Gastroesophageal sphincter (tissue), 4 donors: Measurements from ENCODE around the gene NOTUM. TPM values are rescaled to one million over a fixed set of nuclear protein-coding genes. Genes with fewer than 3 reads are reported as not detected.

Experiments used
- ATAC-seq: fragments of 150-250 bp; one replicate; pipeline ENCODE4 v1.9.1; 2016; ENCODE audit warnings: mild to moderate bottlenecking, moderate library complexity
- H3K27ac ChIP-seq, 4 donors: fragments of 200-600 bp; sonication (generic) in 3 of 4; 1 replicate in 3 of 4; 2 replicates in 1 of 4; pipeline ENCODE4 v1.5.1; 2016 to 2019
- H3K27me3 ChIP-seq: fragments of 200-600 bp; sonication (generic); one replicate; pipeline ENCODE4 v1.5.1; 2019
- H3K36me3 ChIP-seq, 2 donors: fragments of 200-600 bp; sonication (generic); one replicate each; pipeline ENCODE4 v1.5.1; 2019; ENCODE audit warnings: control low read depth in 1 of 2
- H3K4me1 ChIP-seq, 3 donors: fragments of 200-600 bp; sonication (generic); 1 replicate in 2 of 3; 2 replicates in 1 of 3; pipeline ENCODE4 v1.5.1; 2016 to 2019; ENCODE audit warnings: control low read depth in 2 of 3
- H3K4me3 ChIP-seq, 2 donors: fragments of 200-600 bp; sonication (generic); one replicate each; pipeline ENCODE4 v1.5.1; 2019; ENCODE audit warnings: mild to moderate bottlenecking in 1 of 2, moderate library complexity in 1 of 2
- H3K9me3 ChIP-seq, 3 donors: fragments of 200-600 bp; sonication (generic); one replicate each; pipeline ENCODE4 v1.5.1; 2017 to 2019; ENCODE audit warnings: control low read depth in 2 of 3
- CTCF ChIP-seq, 4 experiments: fragments of 200-600 bp in 2 of 4; fragments of 450-650 bp in 2 of 4; sonication (generic) in 1 of 4; IDR thresholded peaks; one replicate each; pipeline ENCODE4 v1.5.1; 2017 to 2019; ENCODE audit warnings: antibody characterized with exemption in 4 of 4, mild to moderate bottlenecking in 2 of 4, moderate library complexity in 2 of 4
- EP300 ChIP-seq: sonication (generic); formaldehyde crosslinking; IDR thresholded peaks from one replicate; pipeline ENCODE4 v1.6.1; 2017; ENCODE audit warnings: antibody characterized with exemption, mild to moderate bottlenecking
- POLR2A ChIP-seq, 2 donors: fragments of 450-650 bp; IDR thresholded peaks; one replicate each; pipeline ENCODE4 v1.6.1; 2017; ENCODE audit warnings: antibody characterized with exemption in 2 of 2, mild to moderate bottlenecking in 2 of 2, moderate library complexity in 1 of 2
- POLR2AphosphoS5 ChIP-seq: sonication (generic); formaldehyde crosslinking; IDR thresholded peaks from one replicate; pipeline ENCODE4 v1.6.1; 2017; ENCODE audit warnings: antibody characterized with exemption
- WGBS, 2 donors: methylation state at CpG; one replicate each; pipeline ENCODE4 v1.1.5; 2018; ENCODE audit warnings: low coverage in 1 of 2; 5-methylcytosine and 5-hydroxymethylcytosine counted together
- total RNA-seq, 4 donors: library from RNA; depleted of rRNA; stranded (reverse); fragments of >200 nt; gene quantifications; one replicate each; pipeline ENCODE4 v1.1.0, GENCODE V29; 2016

Gene NOTUM
- total RNA-seq, 4 donors from 2014 or later = 0.22 TPM; not detected in 3

- Histone ChIP-seq H3K9me3 (no peaks in the 10 kb centered on the region), H3K27ac (no peak overlapping the region), H3K4me3 (no peak overlapping the region), H3K36me3 (peaks cover 0 to 50% of the 10 kb centered on the region in 2 donors), H3K27me3 (no peaks in the 10 kb centered on the region), H3K4me1 (peaks cover 0 to 18% (median 8%) of the 10 kb centered on the region in 3 donors)
- TF ChIP-seq POLR2AphosphoS5 (no peak), EP300 (no peak), POLR2A (IDR thresholded peaks at IDR 0.05) (no peak), CTCF (IDR thresholded peaks at IDR 0.05) (no peak)
- ATAC-seq = no peak
- 82 to 100% methylated on average over 2 to 4 of the region's 30 CpGs for WGBS, 2 donors
These were observed 35.9 kb upstream of the NOTUM start for GRCh38 chr17:81996757-81997441.

DNA sequence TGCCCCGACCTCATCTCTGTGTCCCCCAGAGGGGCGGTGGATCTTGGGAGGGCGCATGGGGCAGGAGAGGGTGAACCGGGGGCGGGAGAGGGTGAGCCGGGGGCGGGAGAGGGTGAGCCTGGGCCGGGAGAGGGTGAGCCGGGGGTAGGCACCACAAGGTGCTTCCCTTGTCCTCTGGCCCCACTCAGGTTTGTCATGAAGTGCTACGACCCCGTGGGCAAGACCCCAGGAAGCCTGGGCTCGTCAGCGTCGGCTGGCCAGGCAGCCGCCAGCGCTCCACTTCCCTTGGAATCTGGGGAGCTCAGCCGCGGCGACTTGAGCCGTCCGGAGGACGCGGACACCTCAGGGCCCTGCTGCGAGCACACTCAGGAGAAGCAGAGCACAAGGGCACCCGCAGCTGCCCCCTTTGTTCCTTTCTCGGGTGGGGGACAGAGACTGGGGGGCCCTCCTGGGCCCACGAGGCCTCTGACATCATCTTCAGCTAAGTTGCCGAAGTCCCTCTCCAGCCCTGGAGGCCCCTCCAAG lies 35.3 kb upstream of the NOTUM start:
- TF ChIP-seq EP300 (no peak), POLR2AphosphoS5 (no peak), CTCF (IDR thresholded peaks at IDR 0.05) (no peak), POLR2A (IDR thresholded peaks at IDR 0.05) (no peak)
- Histone ChIP-seq H3K4me3 (no peak overlapping the region), H3K4me1 (peaks cover 0 to 24% (median 13%) of the 10 kb centered on the region in 3 donors), H3K27me3 (no peaks in the 10 kb centered on the region), H3K9me3 (no peaks in the 10 kb centered on the region), H3K27ac (no peak overlapping the region), H3K36me3 (peaks cover 0 to 50% of the 10 kb centered on the region in 2 donors)
- ATAC-seq = no peak
- WGBS, 2 donors = no CpG with 5 or more reads among the region's 28 CpGs

- no peaks in the 10 kb centered on the region for H3K9me3 ChIP-seq
- WGBS, 2 donors = no CpG with 5 or more reads among the region's 29 CpGs
- H3K27ac ChIP-seq = no peak overlapping the region
- H3K27me3 ChIP-seq = no peaks in the 10 kb centered on the region
- ATAC-seq = no peak
- H3K4me3 ChIP-seq = no peak overlapping the region
- H3K36me3 ChIP-seq = peaks cover 0 to 50% of the 10 kb centered on the region in 2 donors
- TF ChIP-seq POLR2A (IDR thresholded peaks at IDR 0.05) = no peak
- TF ChIP-seq CTCF (IDR thresholded peaks at IDR 0.05) = no peak
- TF ChIP-seq EP300 = no peak
- no peak for TF ChIP-seq POLR2AphosphoS5
- peaks cover 0 to 29% (median 16%) of the 10 kb centered on the region in 3 donors for H3K4me1 ChIP-seq
These were observed 34.7 kb upstream of the NOTUM start for GRCh38 chr17:81995463-81996231.

DNA sequence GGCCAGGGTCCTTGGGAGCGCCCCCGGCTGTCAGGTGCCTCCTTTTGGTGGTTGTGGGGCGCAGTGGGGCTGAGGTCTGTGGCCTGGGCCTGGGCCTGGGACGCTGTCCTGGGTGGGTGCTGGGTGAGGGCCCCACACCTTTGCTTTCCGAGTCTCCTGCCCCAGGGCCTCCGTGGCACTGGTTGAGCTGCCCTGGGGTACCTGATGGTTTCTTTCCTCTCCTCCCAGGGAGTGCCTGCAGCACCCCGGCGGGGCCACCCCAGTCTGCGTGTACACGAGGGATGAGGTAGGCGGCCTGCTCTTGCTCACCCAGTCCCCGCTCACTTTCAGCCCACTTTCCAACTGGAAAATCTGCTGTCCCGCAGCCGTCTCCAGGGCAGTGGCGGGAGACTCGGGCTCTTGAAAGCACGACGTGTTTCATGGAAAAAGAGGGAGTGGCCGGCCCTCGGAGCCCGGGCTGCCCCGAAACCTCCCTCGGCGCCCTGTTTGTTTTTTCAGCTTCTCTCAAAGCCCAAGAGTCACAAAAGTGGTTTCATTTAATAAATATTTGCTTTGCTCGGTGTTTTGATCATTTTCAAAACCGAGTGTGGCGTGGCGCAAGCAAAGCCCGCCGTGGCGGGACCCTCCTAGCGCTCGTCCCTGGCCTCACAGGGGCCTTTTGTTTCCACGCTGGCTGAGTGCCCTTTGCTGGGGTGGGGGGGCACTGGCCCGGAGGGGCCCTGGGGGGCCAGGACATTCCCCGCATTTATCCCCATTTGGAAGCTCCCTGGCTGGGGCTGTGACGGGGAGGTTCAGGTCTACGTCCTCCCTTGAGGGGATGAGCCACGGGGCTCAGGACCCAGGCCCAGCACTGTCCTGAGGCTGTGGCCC lies 33.8 kb upstream of the NOTUM start:
- no peak overlapping the region for H3K27ac ChIP-seq
- H3K9me3 ChIP-seq = no peaks in the 10 kb centered on the region
- H3K27me3 ChIP-seq = no peaks in the 10 kb centered on the region
- 80% methylated on average over 1 of the region's 39 CpGs; no CpG with 5 or more reads in 1 of the 2 donors for WGBS, 2 donors
- no peak for ATAC-seq
- peaks cover 0 to 29% (median 16%) of the 10 kb centered on the region in 3 donors for H3K4me1 ChIP-seq
- peaks cover 0 to 54% of the 10 kb centered on the region in 2 donors for H3K36me3 ChIP-seq
- no peak overlapping the region for H3K4me3 ChIP-seq
- TF ChIP-seq CTCF (IDR thresholded peaks at IDR 0.05) (no peak), POLR2A (IDR thresholded peaks at IDR 0.05) (no peak), EP300 (no peak), POLR2AphosphoS5 (no peak)
